H1 (cell line): Measurements from ENCODE around the gene TMEM156. TPM values are rescaled to one million over a fixed set of nuclear protein-coding genes. Genes with fewer than 3 reads are reported as not detected.

Experiments
- CHD7 ChIP-seq: fragments of 300-600 bp; sonication (generic); IDR thresholded peaks from 2 replicates; pipeline ENCODE4 v1.7.1; 2012; ENCODE audit warnings: low read length, moderate library complexity, mild to moderate bottlenecking, inconsistent platforms; ENCODE audit not compliant: insufficient replicate concordance
- polyA plus RNA-seq, 7 experiments: library from polyadenylated mRNA; depleted of rRNA in 3 of 7; stranded (reverse) in 5 of 7; unstranded in 2 of 7; fragments of >200 nt in 5 of 7; fragments of 200-250 nt in 2 of 7; gene quantifications; 1 replicate in 5 of 7; 2 replicates in 1 of 7; 4 replicates in 1 of 7; pipeline versions ENCODE4 v1.2.1 to v1.2.3, GENCODE V29; 2011 to 2013; ENCODE audit warnings: missing spikeins in 2 of 7, mixed read lengths in 2 of 7
- total RNA-seq: library from RNA; stranded (reverse); fragmentation: NEBNext Ultra II Directional; extraction: Animal tissue kit (Norgen Biotek cat#: 25700); gene quantifications from 2 replicates; pipeline ENCODE4 v1.2.1, GENCODE V29; 2021

The TMEM156 gene
- total and polyA plus RNA-seq, 2 of the 8 experiments (the other 6 are each of a cell fraction or from before 2014, with no cell fraction given): not detected

- TF ChIP-seq CHD7: no peak
- TF ChIP-seq, all 59 proteins: peak for 0
These were observed 85.3 kb downstream of the TMEM156 start (continued) for GRCh38 chr4:38946919-38947318.
